K562 (cell line): ENCODE results near the gene ABHD16A. TPM values are rescaled to one million over a fixed set of nuclear protein-coding genes. Genes with fewer than 3 reads are reported as not detected.
A peak's percentile ranks its signal among the peaks of the same experiment; 100 is the strongest.

Experiments
- BHLHE40 ChIP-seq: IDR thresholded peaks from 2 replicates; pipeline ENCODE4 v1.6.1; 2011; ENCODE audit warnings: low read length, improper control_type of control experiment
- CXXC5 ChIP-seq: fragments of 250-450 bp; sonication (Bioruptor Pico); IDR thresholded peaks from 2 replicates; pipeline ENCODE4 v1.8.0; 2022; ENCODE audit warnings: inconsistent platforms, mild to moderate bottlenecking, moderate library complexity
- DNMT1 ChIP-seq: fragments of 450-650 bp; IDR thresholded peaks from 2 replicates; pipeline ENCODE4 v1.6.1; 2016; ENCODE audit warnings: antibody characterized with exemption, mild to moderate bottlenecking
- ERF ChIP-seq: fragments of 450-650 bp; formaldehyde crosslinking; IDR thresholded peaks from 2 replicates; pipeline ENCODE4 v1.4.0; 2020; ENCODE audit warnings: mild to moderate bottlenecking, mixed read lengths
- FIP1L1 ChIP-seq: fragments of 200-400 bp; formaldehyde crosslinking; IDR thresholded peaks from 2 replicates; pipeline ENCODE4 v1.6.1; 2018; ENCODE audit warnings: mild to moderate bottlenecking, low read depth, low read length; ENCODE audit not compliant: poor library complexity, severe bottlenecking
- FOXJ2 ChIP-seq: fragments of 200-800 bp; sonication (Bioruptor generic); IDR thresholded peaks from 2 replicates; pipeline ENCODE4 v1.6.1; 2016; ENCODE audit warnings: missing genetic modification characterization, missing compliant biosample characterization
- HDAC1 ChIP-seq, 2 experiments: fragments of 450-650 bp; IDR thresholded peaks; 2 replicates each; pipeline ENCODE4 v1.6.1; 2016 to 2017; ENCODE audit warnings: inconsistent platforms in 1 of 2, mild to moderate bottlenecking in 1 of 2, moderate library complexity in 1 of 2
- SP2 ChIP-seq: IDR thresholded peaks from 2 replicates; pipeline ENCODE4 v1.6.1; 2011; ENCODE audit warnings: mild to moderate bottlenecking, low read depth, low read length, moderate library complexity; ENCODE audit not compliant: poor library complexity, severe bottlenecking; ENCODE audit errors: extremely low read depth
- TAF9B ChIP-seq: fragments of 450-650 bp; IDR thresholded peaks from 2 replicates; pipeline ENCODE4 v1.6.1; 2018; ENCODE audit warnings: mild to moderate bottlenecking; ENCODE audit not compliant: partially characterized antibody
- TCF3 ChIP-seq: sonication (generic); formaldehyde crosslinking; IDR thresholded peaks from 2 replicates; pipeline ENCODE4 v1.4.0; 2020; ENCODE audit warnings: mild to moderate bottlenecking, missing genetic modification reagents
- TCF7L2 ChIP-seq: fragments of 150-350 bp; IDR thresholded peaks from 2 replicates; pipeline ENCODE4 v1.6.1; 2016; ENCODE audit warnings: low read depth, mild to moderate bottlenecking, low read length, moderate library complexity
- YY1 ChIP-seq, 3 experiments: IDR thresholded peaks; 2 replicates each; pipeline ENCODE4 v1.6.1; 2011; ENCODE audit warnings: low read length in 2 of 3, mild to moderate bottlenecking in 2 of 3, moderate library complexity in 2 of 3, borderline replicate concordance in 1 of 3, control low read depth in 1 of 3, low read depth in 1 of 3; ENCODE audit not compliant: insufficient read depth in 3 of 3, insufficient replicate concordance in 2 of 3, control insufficient read depth in 1 of 3, insufficient read length in 1 of 3; ENCODE audit errors: extremely low read depth in 1 of 3
- ZBTB11 ChIP-seq, 3 experiments: fragments of 200-800 bp in 1 of 3; fragments of 250-450 bp in 1 of 3; fragments of 450-650 bp in 1 of 3; sonication (Bioruptor Pico) in 1 of 3; sonication (Bioruptor generic) in 1 of 3; formaldehyde crosslinking in 1 of 3; IDR thresholded peaks; 2 replicates each; pipeline versions ENCODE4 v1.6.1 to v1.8.0; 2016 to 2022; ENCODE audit warnings: mild to moderate bottlenecking in 2 of 3, missing genetic modification characterization in 2 of 3, missing compliant biosample characterization in 1 of 3, moderate library complexity in 1 of 3
- ZFX ChIP-seq: sonication (generic); formaldehyde crosslinking; IDR thresholded peaks from 2 replicates; pipeline ENCODE4 v1.8.0; 2022; ENCODE audit warnings: mild to moderate bottlenecking, missing genetic modification reagents, moderate library complexity
- ZNF217 ChIP-seq: sonication (generic); formaldehyde crosslinking; IDR thresholded peaks from 2 replicates; pipeline ENCODE4 v1.8.0; 2022; ENCODE audit warnings: mild to moderate bottlenecking, missing genetic modification reagents
- ZNF384 ChIP-seq: IDR thresholded peaks from 2 replicates; pipeline ENCODE4 v1.6.1; 2012; ENCODE audit warnings: low read depth, low read length, improper control_type of control experiment
- ZNF785 ChIP-seq: fragments of 250-450 bp; sonication (Bioruptor Pico); IDR thresholded peaks from 2 replicates; pipeline ENCODE4 v1.4.0; 2020; ENCODE audit warnings: mild to moderate bottlenecking
- polyA plus RNA-seq, 8 experiments: library from polyadenylated mRNA; depleted of rRNA in 4 of 8; stranded (reverse) in 5 of 8; unstranded in 3 of 8; fragments of >200 nt; fragmentation: Nextera tagmentation in 2 of 8; fragmentation: Illumina TruSeq in 1 of 8; extraction: Ambion mirVana in 2 of 8; extraction: Trizol in 1 of 8; gene quantifications; 2 replicates each; pipeline versions ENCODE4 v1.2.1 to v1.2.3, GENCODE V29; 2011 to 2014; ENCODE audit warnings: inconsistent platforms in 1 of 8, missing spikeins in 1 of 8
- total RNA-seq, 7 experiments: library from RNA; depleted of rRNA in 6 of 7; stranded (reverse); fragments of >200 nt in 6 of 7; fragmentation: Illumina TruSeq in 2 of 7; extraction: Trizol in 2 of 7; gene quantifications; 2 replicates each; pipeline versions ENCODE4 v1.2.1 to v1.2.3, GENCODE V29; 2011 to 2021; ENCODE audit warnings: low replicate concordance in 1 of 7
- TF ChIP-seq, protein P1 (sequence below): sonication (generic); formaldehyde crosslinking; IDR thresholded peaks from 2 replicates; pipeline ENCODE4 v1.8.0; 2022; ENCODE audit warnings: missing genetic modification reagents, mild to moderate bottlenecking, borderline replicate concordance
- TF ChIP-seq, protein P2 (sequence below): fragments of 450-650 bp; formaldehyde crosslinking; IDR thresholded peaks from 2 replicates; pipeline ENCODE4 v1.4.0; 2022; ENCODE audit warnings: missing genetic modification characterization

ABHD16A gene
- total and polyA plus RNA-seq, 9 of the 15 experiments (the other 6 are each of a cell fraction or from before 2014, with no cell fraction given), result 25.8 to 120 (median 81.6) TPM

DNA sequence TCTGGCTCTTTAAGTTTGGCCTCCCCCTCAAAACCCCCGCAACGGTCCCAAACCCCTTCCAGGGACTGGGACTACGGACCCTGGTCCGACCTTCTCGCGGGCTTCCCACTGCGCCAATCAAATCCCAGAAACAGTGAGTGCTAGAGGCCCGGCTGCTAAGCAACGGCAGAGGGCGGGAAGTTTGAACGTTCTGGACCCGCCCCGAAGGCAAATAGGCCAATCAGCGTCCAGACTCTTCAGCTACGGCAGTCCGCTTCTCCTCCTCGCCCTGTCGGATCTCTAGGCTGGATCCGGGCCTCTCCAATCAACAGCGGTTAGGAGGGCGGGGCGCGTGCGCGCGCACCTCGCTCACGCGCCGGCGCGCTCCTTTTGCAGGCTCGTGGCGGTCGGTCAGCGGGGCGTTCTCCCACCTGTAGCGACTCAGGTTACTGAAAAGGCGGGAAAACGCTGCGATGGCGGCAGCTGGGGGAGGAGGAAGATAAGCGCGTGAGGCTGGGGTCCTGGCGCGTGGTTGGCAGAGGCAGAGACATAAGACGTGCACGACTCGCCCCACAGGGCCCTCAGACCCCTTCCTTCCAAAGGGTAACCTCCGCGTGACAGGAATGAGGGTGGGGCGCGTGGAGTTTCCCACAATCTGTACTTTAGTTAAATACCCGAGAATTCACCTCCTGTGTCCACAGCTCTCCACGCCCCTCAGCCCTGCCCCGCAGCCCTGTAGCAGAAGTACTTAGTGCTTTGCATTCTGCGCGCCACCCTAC is 36.7 kb upstream of the ABHD16A start, which contains the start of gene MSH5 (continued):
- TF ChIP-seq TCF3, result peak; percentile 54
- no peak for TF ChIP-seq ZNF217 (CRISPR knock-in tag)
- TF ChIP-seq CXXC5 (CRISPR knock-in tag), result peak; percentile 99
- TF ChIP-seq TAF9B, result no peak
- peak; percentile 29; the same call in 1 of the 2 replicates for TF ChIP-seq TCF7L2
- peak in 2 of 3 experiments; percentile 72 to 96 for TF ChIP-seq YY1 (IDR thresholded peaks at IDR 0.05; ENCODE audit: borderline replicate concordance in 1 of 3, control insufficient read depth in 1 of 3, extremely low read depth in 1 of 3, insufficient read depth in 3 of 3, insufficient read length in 1 of 3, insufficient replicate concordance in 2 of 3, low read depth in 1 of 3, low read length in 2 of 3)
- TF ChIP-seq BHLHE40, result peak; percentile 98
- TF ChIP-seq ZNF384, result peak; percentile 49; the same call in 1 of the 2 replicates
- TF ChIP-seq HDAC1 (IDR thresholded peaks at IDR 0.05), result peak in 1 of 2 experiments; percentile 98; a peak in 2 of 4 replicates
- TF ChIP-seq, protein P1, sequence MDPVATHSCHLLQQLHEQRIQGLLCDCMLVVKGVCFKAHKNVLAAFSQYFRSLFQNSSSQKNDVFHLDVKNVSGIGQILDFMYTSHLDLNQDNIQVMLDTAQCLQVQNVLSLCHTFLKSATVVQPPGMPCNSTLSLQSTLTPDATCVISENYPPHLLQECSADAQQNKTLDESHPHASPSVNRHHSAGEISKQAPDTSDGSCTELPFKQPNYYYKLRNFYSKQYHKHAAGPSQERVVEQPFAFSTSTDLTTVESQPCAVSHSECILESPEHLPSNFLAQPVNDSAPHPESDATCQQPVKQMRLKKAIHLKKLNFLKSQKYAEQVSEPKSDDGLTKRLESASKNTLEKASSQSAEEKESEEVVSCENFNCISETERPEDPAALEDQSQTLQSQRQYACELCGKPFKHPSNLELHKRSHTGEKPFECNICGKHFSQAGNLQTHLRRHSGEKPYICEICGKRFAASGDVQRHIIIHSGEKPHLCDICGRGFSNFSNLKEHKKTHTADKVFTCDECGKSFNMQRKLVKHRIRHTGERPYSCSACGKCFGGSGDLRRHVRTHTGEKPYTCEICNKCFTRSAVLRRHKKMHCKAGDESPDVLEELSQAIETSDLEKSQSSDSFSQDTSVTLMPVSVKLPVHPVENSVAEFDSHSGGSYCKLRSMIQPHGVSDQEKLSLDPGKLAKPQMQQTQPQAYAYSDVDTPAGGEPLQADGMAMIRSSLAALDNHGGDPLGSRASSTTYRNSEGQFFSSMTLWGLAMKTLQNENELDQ (CRISPR knock-in tag), result peak; percentile 97; the same call in 1 of the 2 replicates
- TF ChIP-seq, protein P2, sequence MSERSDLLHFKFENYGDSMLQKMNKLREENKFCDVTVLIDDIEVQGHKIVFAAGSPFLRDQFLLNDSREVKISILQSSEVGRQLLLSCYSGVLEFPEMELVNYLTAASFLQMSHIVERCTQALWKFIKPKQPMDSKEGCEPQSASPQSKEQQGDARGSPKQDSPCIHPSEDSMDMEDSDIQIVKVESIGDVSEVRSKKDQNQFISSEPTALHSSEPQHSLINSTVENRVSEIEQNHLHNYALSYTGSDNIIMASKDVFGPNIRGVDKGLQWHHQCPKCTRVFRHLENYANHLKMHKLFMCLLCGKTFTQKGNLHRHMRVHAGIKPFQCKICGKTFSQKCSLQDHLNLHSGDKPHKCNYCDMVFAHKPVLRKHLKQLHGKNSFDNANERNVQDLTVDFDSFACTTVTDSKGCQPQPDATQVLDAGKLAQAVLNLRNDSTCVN, result peak; percentile 40; the same call in 1 of the 2 replicates
- TF ChIP-seq ZNF785 (CRISPR knock-in tag), result no peak
- 0 out of 2 replicates have a peak, but pooled peaks have one; percentile 62 for TF ChIP-seq FOXJ2 (tag)
- TF ChIP-seq FIP1L1, result peak; percentile 97
- TF ChIP-seq DNMT1, result peak; percentile 77; the same call in 1 of the 2 replicates
- TF ChIP-seq ZFX (CRISPR knock-in tag), result no peak
- peak; percentile 90 for TF ChIP-seq ERF (CRISPR knock-in tag)
- 0 out of 6 replicates have a peak, but pooled peaks of 1 of the 3 experiments have one; percentile 29 for TF ChIP-seq ZBTB11 (CRISPR knock-in tag; IDR thresholded peaks at IDR 0.05)
- TF ChIP-seq SP2, result peak; percentile 88
